ENCODE results near the gene SGMS2.

DNA sequence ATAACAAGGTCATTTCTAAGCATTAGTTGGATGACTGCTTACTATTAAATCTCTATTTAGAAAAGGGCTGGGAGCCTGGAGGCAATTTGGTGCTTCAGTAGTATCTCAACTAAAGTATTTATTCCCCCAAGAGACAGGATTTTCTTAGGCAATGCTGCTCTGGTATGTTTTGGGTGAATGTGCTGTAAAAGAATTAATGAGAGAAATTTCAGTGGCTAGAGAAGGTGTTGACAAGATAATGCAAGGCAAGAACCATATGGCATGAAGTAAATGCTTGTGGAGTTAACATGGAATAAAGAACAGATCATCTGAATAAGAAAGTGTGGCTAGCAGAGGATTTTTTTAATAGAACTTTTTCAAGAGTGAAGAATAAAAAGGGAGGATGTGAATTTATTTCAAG, 110.5 kb downstream of the SGMS2 start:
- TF ChIP-seq CTCF (IDR thresholded peaks at IDR 0.05) (no peak), POLR2A (IDR thresholded peaks at IDR 0.05) (no peak)
